H9 (cell line): ENCODE data around the gene TMSB10. TPM values are rescaled to one million over a fixed set of nuclear protein-coding genes. Genes with fewer than 3 reads are reported as not detected.

Experiments used
- DNase-seq: peaks from one replicate; pipeline ENCODE4 v3.0.0-alpha.2; 2017
- H2AFZ ChIP-seq: one replicate; pipeline ENCODE4 v1.6.1; 2013; ENCODE audit warnings: mild to moderate bottlenecking, low read length, control low read depth, moderate library complexity
- H2AK5ac ChIP-seq: 2 replicates; pipeline ENCODE4 v1.6.1; 2013; ENCODE audit warnings: low read length, control low read depth, mixed read lengths; ENCODE audit not compliant: insufficient read length
- H2BK120ac ChIP-seq: one replicate; pipeline ENCODE4 v1.6.1; 2013; ENCODE audit warnings: low read depth, mild to moderate bottlenecking, low read length, control low read depth, inconsistent platforms; ENCODE audit not compliant: poor library complexity, severe bottlenecking
- H2BK12ac ChIP-seq: 2 replicates; pipeline ENCODE4 v1.6.1; 2013; ENCODE audit warnings: low read length, control low read depth, mixed read lengths, low read depth; ENCODE audit not compliant: insufficient read length
- H2BK15ac ChIP-seq: 2 replicates; pipeline ENCODE4 v1.6.1; 2013; ENCODE audit warnings: low read depth, low read length, control low read depth
- H2BK20ac ChIP-seq: one replicate; pipeline ENCODE4 v1.6.1; 2013; ENCODE audit warnings: low read depth, mild to moderate bottlenecking, low read length, control low read depth, inconsistent platforms; ENCODE audit not compliant: poor library complexity, severe bottlenecking
- H2BK5ac ChIP-seq: 2 replicates; pipeline ENCODE4 v1.6.1; 2013; ENCODE audit warnings: low read length, control low read depth, mixed read lengths; ENCODE audit not compliant: insufficient read length
- H3K14ac ChIP-seq: 2 replicates; pipeline ENCODE4 v1.6.1; 2013; ENCODE audit warnings: low read length, control low read depth; ENCODE audit not compliant: insufficient read depth
- H3K18ac ChIP-seq: 2 replicates; pipeline ENCODE4 v1.6.1; 2013; ENCODE audit warnings: low read depth, mild to moderate bottlenecking, mixed read lengths, low read length, control low read depth; ENCODE audit not compliant: insufficient read length
- H3K23ac ChIP-seq: 2 replicates; pipeline ENCODE4 v1.6.1; 2013; ENCODE audit warnings: low read length, control low read depth, mixed read lengths, low read depth; ENCODE audit not compliant: insufficient read length
- H3K23me2 ChIP-seq: 2 replicates; pipeline ENCODE4 v1.6.1; 2013; ENCODE audit warnings: low read depth, mild to moderate bottlenecking, mixed read lengths, low read length, control low read depth; ENCODE audit not compliant: insufficient read length, poor library complexity, severe bottlenecking
- H3K27ac ChIP-seq: 2 replicates; pipeline ENCODE4 v1.5.1; 2013; ENCODE audit warnings: low read length, control low read depth, mixed read lengths, low read depth; ENCODE audit not compliant: insufficient read length
- H3K27me3 ChIP-seq: 2 replicates; pipeline ENCODE4 v1.6.1; 2013; ENCODE audit warnings: low read length, control low read depth, inconsistent platforms; ENCODE audit not compliant: insufficient read depth
- H3K4ac ChIP-seq: 2 replicates; pipeline ENCODE4 v1.6.1; 2013; ENCODE audit warnings: low read depth, mild to moderate bottlenecking, control low read depth, inconsistent platforms, low read length, moderate library complexity
- H3K4me1 ChIP-seq: 2 replicates; pipeline ENCODE4 v1.6.1; 2013; ENCODE audit warnings: low read length, control low read depth, inconsistent platforms; ENCODE audit not compliant: insufficient read depth
- H3K4me2 ChIP-seq: 2 replicates; pipeline ENCODE4 v1.6.1; 2013; ENCODE audit warnings: low read length, control low read depth, mixed read lengths; ENCODE audit not compliant: insufficient read length, insufficient read depth
- H3K56ac ChIP-seq: 2 replicates; pipeline ENCODE4 v1.6.1; 2013; ENCODE audit warnings: low read depth, mild to moderate bottlenecking, mixed read lengths, low read length, control low read depth; ENCODE audit not compliant: insufficient read length
- H3K79me1 ChIP-seq: 2 replicates; pipeline ENCODE4 v1.6.1; 2013; ENCODE audit warnings: low read depth, mild to moderate bottlenecking, moderate library complexity, low read length, control low read depth, inconsistent platforms; ENCODE audit not compliant: insufficient read depth, poor library complexity, severe bottlenecking
- H3K79me2 ChIP-seq: 2 replicates; pipeline ENCODE4 v1.6.1; 2013; ENCODE audit warnings: low read length, control low read depth, inconsistent platforms; ENCODE audit not compliant: insufficient read depth
- H3K9ac ChIP-seq: 2 replicates; pipeline ENCODE4 v1.6.1; 2013; ENCODE audit warnings: low read length, control low read depth, mixed read lengths; ENCODE audit not compliant: insufficient read length; ENCODE audit errors: extremely low read depth
- H3K9me3 ChIP-seq: one replicate; pipeline ENCODE4 v1.6.1; 2013; ENCODE audit warnings: low read depth, low read length, inconsistent platforms; ENCODE audit not compliant: control insufficient read depth
- H3T11ph ChIP-seq: one replicate; pipeline ENCODE4 v1.6.1; 2013; ENCODE audit warnings: mild to moderate bottlenecking, low read length, control low read depth, inconsistent platforms
- H4K20me1 ChIP-seq: one replicate; pipeline ENCODE4 v1.6.1; 2013; ENCODE audit not compliant: control insufficient read depth, insufficient read length, insufficient read depth
- H4K5ac ChIP-seq: 2 replicates; pipeline ENCODE4 v1.6.1; 2013; ENCODE audit warnings: low read depth, mild to moderate bottlenecking, mixed read lengths, low read length, control low read depth; ENCODE audit not compliant: insufficient read length
- H4K8ac ChIP-seq: replicated peaks from 2 replicates; pipeline ENCODE4 v1.6.1; 2013; ENCODE audit warnings: low read length, control low read depth, mixed read lengths, low read depth; ENCODE audit not compliant: insufficient read length
- H4K91ac ChIP-seq: 2 replicates; pipeline ENCODE4 v1.6.1; 2013; ENCODE audit warnings: low read depth, mild to moderate bottlenecking, moderate library complexity, mixed read lengths, low read length, control low read depth; ENCODE audit not compliant: insufficient read length
- H3K27ac Mint-ChIP-seq, 3 experiments: 2 replicates in 2 of 3; 3 replicates in 1 of 3; pipeline ENCODE4 v1.8.0; 2020 to 2021; ENCODE audit warnings: mixed read lengths in 3 of 3, mild to moderate bottlenecking in 1 of 3, moderate library complexity in 1 of 3
- H3K27me3 Mint-ChIP-seq: 2 replicates; pipeline ENCODE4 v1.8.0; 2021; ENCODE audit warnings: low read depth, mild to moderate bottlenecking, moderate library complexity, mixed read lengths
- H3K36me3 Mint-ChIP-seq, 3 experiments: 2 replicates in 2 of 3; 3 replicates in 1 of 3; pipeline ENCODE4 v1.8.0; 2020 to 2021; ENCODE audit warnings: low read depth in 3 of 3, mixed read lengths in 3 of 3; ENCODE audit not compliant: insufficient read depth in 1 of 3
- H3K4me1 Mint-ChIP-seq, 2 experiments: 2 replicates each; pipeline ENCODE4 v1.8.0; 2020; ENCODE audit warnings: mixed read lengths in 2 of 2
- H3K4me3 Mint-ChIP-seq, 2 experiments: 2 replicates in 1 of 2; 3 replicates in 1 of 2; pipeline ENCODE4 v1.8.0; 2020 to 2021; ENCODE audit warnings: mild to moderate bottlenecking in 2 of 2, mixed read lengths in 2 of 2, moderate library complexity in 1 of 2
- H3K9me3 Mint-ChIP-seq, 2 experiments: 2 replicates in 1 of 2; 3 replicates in 1 of 2; pipeline ENCODE4 v1.8.0; 2020; ENCODE audit warnings: mild to moderate bottlenecking in 2 of 2, mixed read lengths in 2 of 2, moderate library complexity in 1 of 2
- CTCF ChIP-seq: fragments of 200-600 bp; sonication (generic); conservative IDR thresholded peaks from 3 replicates; pipeline ENCODE4 v1.8.0; 2021; ENCODE audit warnings: antibody characterized with exemption, mild to moderate bottlenecking
- WGBS: extraction: QIAGEN DNeasy Blood & Tissue Kit; methylation state at CpG from one replicate; pipeline ENCODE4 v1.1.7; 2013; ENCODE audit warnings: missing lambda C conversion rate, low lambda C conversion rate, mixed read lengths; ENCODE audit not compliant: insufficient read length; ENCODE audit errors: extremely low coverage; 5-methylcytosine and 5-hydroxymethylcytosine counted together
- total RNA-seq: library from RNA; stranded (reverse); gene quantifications from 2 replicates; pipeline ENCODE4 v1.2.1, GENCODE V29; 2021

The TMSB10 gene
- total RNA-seq, 1 experiment from 2014 or later: 755 TPM

DNA sequence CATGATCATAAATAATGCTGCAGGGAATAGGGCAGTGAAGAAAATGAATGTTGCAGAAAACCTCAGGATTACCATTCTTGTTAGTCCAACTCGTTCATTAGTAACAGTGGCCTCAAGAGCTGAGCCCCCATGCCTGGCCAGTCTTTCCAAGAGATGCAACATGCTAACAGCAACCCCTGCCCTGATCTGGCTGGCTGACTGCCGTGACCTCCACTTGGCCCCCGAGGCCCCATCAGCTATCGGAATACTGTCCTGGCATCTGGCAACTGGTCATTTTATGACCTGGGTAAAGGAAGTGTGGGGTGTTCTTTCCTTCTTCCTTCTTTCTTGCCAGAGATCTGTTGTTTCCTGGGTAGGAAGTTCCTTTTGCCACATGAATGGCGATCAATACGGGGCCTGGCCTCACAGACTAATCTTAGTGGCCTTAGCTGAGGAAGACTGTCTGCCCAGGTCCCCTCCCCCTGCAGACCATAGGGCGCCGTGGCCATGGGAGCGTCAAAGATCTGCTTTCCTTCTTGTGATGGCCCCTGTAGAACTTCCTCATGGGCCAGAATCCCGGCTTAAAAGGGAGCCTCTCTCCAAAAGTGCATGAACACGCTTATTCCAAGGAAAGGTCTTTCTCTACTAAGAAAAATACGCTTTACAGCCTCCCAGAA, 14.0 kb upstream of the TMSB10 start:
- H2AFZ ChIP-seq: no peak overlapping the region

More for the DNA sequence above, 14.0 kb upstream of the TMSB10 start:
- no peaks in the 10 kb centered on the region for H3K9me3 ChIP-seq
- no peak overlapping the region for H3K27ac ChIP-seq
- H3K79me2 ChIP-seq: no peaks in the 10 kb centered on the region
- no peaks in the 10 kb centered on the region for H3K23me2 ChIP-seq
- no peak for DNase-seq
- H4K5ac ChIP-seq: no peak overlapping the region
- Mint-ChIP-seq H3K27me3 (peaks cover 13% of the 10 kb centered on the region), H3K36me3 (no peaks in the 10 kb centered on the region; a peak in 1 of 7 replicates), H3K9me3 (no peaks in the 10 kb centered on the region; a peak in 1 of 5 replicates), H3K4me3 (no peak overlapping the region), H3K27ac (no peak overlapping the region), H3K4me1 (peaks cover 14% of the 10 kb centered on the region in 2 experiments)
- H3K56ac ChIP-seq: no peak overlapping the region
- no peak overlapping the region; the same call in 1 of the 2 replicates for H3K14ac ChIP-seq
- H2BK120ac ChIP-seq: no peak overlapping the region
- H3K4me1 ChIP-seq: peaks cover 3% of the 10 kb centered on the region; the same call in 1 of the 2 replicates
- H3K23ac ChIP-seq: no peak overlapping the region
- WGBS: no CpG with 5 or more reads among the region's 12 CpGs
- H4K8ac ChIP-seq: no peak overlapping the region
- H2AK5ac ChIP-seq: no peak overlapping the region
- H3K9ac ChIP-seq: no peak overlapping the region
- no peaks in the 10 kb centered on the region; the same call in 1 of the 2 replicates for H3K27me3 ChIP-seq
- H4K20me1 ChIP-seq: peaks cover 3% of the 10 kb centered on the region
- H2BK20ac ChIP-seq: no peak overlapping the region
- no peak overlapping the region for H3K4me2 ChIP-seq
- H2BK15ac ChIP-seq: no peak overlapping the region
- H3T11ph ChIP-seq: no peak overlapping the region
- no peaks in the 10 kb centered on the region for H3K79me1 ChIP-seq
- no peak for TF ChIP-seq CTCF
- H3K4ac ChIP-seq: no peak overlapping the region
- H3K18ac ChIP-seq: no peak overlapping the region
- no peak overlapping the region for H4K91ac ChIP-seq
- H2BK12ac ChIP-seq: no peak overlapping the region
- no peak overlapping the region for H2BK5ac ChIP-seq
